ENCODE results near the gene HCN1. TPM values are rescaled to one million over a fixed set of nuclear protein-coding genes. Genes with fewer than 3 reads are reported as not detected.

HCN1 gene
- total and polyA plus RNA-seq, 2 of the 13 experiments (the other 11 are each of a cell fraction or from before 2014, with no cell fraction given) = not detected

DNA sequence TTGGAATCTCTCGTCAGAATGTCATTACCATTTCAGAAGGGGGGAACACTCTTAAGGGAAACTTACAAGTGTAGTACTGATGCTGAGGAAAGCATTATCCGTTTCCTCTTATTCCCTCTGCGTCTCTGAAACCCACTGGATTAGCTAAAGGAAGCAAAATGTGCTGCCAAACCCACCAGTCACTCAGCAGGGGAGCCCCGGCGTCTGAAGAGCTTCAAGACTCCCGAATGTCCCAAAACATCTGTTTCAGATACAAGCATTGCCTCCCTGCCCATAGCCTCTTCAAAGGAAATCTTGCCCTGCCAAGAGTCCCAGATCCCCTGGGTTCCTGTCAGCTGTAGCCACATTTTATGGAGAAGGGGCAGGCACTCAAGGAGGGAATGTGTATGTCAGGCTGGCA is 1.0 kb upstream of the HCN1 start:
- Histone ChIP-seq H2AFZ (ENCODE audit: low read length) (no peak overlapping the region), H3K9me3 (ENCODE audit: low read length) (no peaks in the 10 kb centered on the region), H3K36me3 (replicated peaks in 1 of 2; ENCODE audit: control insufficient read depth in 1 of 2, insufficient read depth in 2 of 2, low read length in 2 of 2) (no peaks in the 10 kb centered on the region), H3K79me2 (ENCODE audit: insufficient read depth, low read length) (no peaks in the 10 kb centered on the region), H4K20me1 (ENCODE audit: insufficient read depth, low read length) (no peaks in the 10 kb centered on the region), H3K9ac (ENCODE audit: insufficient read depth, low read depth, low read length) (no peak overlapping the region), H3K4me1 (ENCODE audit: insufficient read depth, low read length) (no peaks in the 10 kb centered on the region), H3K4me2 (ENCODE audit: low read depth, low read length) (no peak overlapping the region), H3K27me3 (ENCODE audit: control insufficient read depth in 1 of 2, insufficient read depth in 2 of 2, low read length in 2 of 2) (no peaks in the 10 kb centered on the region), H3K27ac (ENCODE audit: extremely low read length, insufficient read depth, low read length) (no peak overlapping the region), H3K4me3 (replicated peaks in 1 of 3; ENCODE audit: insufficient read depth in 1 of 3, low read depth in 2 of 3, low read length in 3 of 3) (no peak overlapping the region)
- TF ChIP-seq, protein P1, sequence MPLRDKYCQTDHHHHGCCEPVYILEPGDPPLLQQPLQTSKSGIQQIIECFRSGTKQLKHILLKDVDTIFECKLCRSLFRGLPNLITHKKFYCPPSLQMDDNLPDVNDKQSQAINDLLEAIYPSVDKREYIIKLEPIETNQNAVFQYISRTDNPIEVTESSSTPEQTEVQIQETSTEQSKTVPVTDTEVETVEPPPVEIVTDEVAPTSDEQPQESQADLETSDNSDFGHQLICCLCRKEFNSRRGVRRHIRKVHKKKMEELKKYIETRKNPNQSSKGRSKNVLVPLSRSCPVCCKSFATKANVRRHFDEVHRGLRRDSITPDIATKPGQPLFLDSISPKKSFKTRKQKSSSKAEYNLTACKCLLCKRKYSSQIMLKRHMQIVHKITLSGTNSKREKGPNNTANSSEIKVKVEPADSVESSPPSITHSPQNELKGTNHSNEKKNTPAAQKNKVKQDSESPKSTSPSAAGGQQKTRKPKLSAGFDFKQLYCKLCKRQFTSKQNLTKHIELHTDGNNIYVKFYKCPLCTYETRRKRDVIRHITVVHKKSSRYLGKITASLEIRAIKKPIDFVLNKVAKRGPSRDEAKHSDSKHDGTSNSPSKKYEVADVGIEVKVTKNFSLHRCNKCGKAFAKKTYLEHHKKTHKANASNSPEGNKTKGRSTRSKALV (CRISPR knock-in tag; IDR thresholded peaks at IDR 0.05) = no peak
- TF ChIP-seq ZEB1 (IDR thresholded peaks at IDR 0.05; ENCODE audit: insufficient replicate concordance, low read depth) = no peak
- BruUV-seq (replicated peaks) = no TSS peak
- FAIRE-seq = no peak
- POLR2A ChIA-PET = no interaction called here
- CTCF ChIA-PET (ENCODE audit: low intra/inter-chr PET ratio, low total read pairs) = no interaction called here
- 33% methylated on average over 6 of the region's 6 CpGs for WGBS (ENCODE audit: low lambda C conversion rate)
- intact Hi-C loops (cut with micrococcal nuclease; ENCODE audit: unreplicated experiment) (no loop called here), in situ Hi-C loops (cut with HindIII; ENCODE audit: extremely low pct_ligation_motif_present, low pct_unique_long_range_greater_than_20kb) (no loop called here)
- ATAC-seq = no peak
- DNase-seq (ENCODE audit: low spot score) = no peak

DNA sequence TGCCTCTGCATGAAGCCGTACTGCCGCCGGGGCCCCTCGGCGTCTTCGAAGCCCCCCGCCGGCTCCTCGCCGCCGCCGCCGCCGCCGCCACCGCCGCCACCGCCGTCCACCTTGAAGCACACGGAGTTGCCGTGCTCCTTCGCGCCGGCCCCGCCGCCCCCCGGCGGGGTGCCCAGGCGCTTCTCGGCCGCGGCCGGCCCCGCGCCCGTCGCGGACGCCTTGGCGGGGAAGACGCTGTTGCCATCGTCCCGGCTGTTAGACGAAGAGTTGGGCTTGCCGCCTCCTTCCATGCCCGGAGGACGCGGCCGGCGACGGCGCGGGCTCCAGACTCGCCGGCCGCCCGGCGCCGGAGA is 400 bp downstream of the HCN1 start:
- no peak overlapping the region for H3K27ac ChIP-seq (ENCODE audit: extremely low read length, insufficient read depth, low read length)
- H3K4me1 ChIP-seq (ENCODE audit: insufficient read depth, low read length) = no peaks in the 10 kb centered on the region
- H3K4me3 ChIP-seq (replicated peaks in 1 of 3; ENCODE audit: insufficient read depth in 1 of 3, low read depth in 2 of 3, low read length in 3 of 3) = no peak overlapping the region
- DNase-seq (ENCODE audit: low spot score) (no peak), FAIRE-seq (no peak), ATAC-seq (no peak)
- no peaks in the 10 kb centered on the region for H3K79me2 ChIP-seq (ENCODE audit: insufficient read depth, low read length)
- in situ Hi-C loops (cut with HindIII; ENCODE audit: extremely low pct_ligation_motif_present, low pct_unique_long_range_greater_than_20kb) = no loop called here
- H3K27me3 ChIP-seq (ENCODE audit: control insufficient read depth in 1 of 2, insufficient read depth in 2 of 2, low read length in 2 of 2) = no peaks in the 10 kb centered on the region
- no peaks in the 10 kb centered on the region for H4K20me1 ChIP-seq (ENCODE audit: insufficient read depth, low read length)
- POLR2A ChIA-PET = no interaction called here
- H2AFZ ChIP-seq (ENCODE audit: low read length) = no peak overlapping the region
- no peaks in the 10 kb centered on the region for H3K36me3 ChIP-seq (replicated peaks in 1 of 2; ENCODE audit: control insufficient read depth in 1 of 2, insufficient read depth in 2 of 2, low read length in 2 of 2)
- H3K9ac ChIP-seq (ENCODE audit: insufficient read depth, low read depth, low read length) = no peak overlapping the region
- TF ChIP-seq NR2F1 (CRISPR knock-in tag; IDR thresholded peaks at IDR 0.05) (no peak), HNRNPUL1 (IDR thresholded peaks at IDR 0.05; ENCODE audit: low read depth, low read length) (no peak)
- TF ChIP-seq, protein P2, sequence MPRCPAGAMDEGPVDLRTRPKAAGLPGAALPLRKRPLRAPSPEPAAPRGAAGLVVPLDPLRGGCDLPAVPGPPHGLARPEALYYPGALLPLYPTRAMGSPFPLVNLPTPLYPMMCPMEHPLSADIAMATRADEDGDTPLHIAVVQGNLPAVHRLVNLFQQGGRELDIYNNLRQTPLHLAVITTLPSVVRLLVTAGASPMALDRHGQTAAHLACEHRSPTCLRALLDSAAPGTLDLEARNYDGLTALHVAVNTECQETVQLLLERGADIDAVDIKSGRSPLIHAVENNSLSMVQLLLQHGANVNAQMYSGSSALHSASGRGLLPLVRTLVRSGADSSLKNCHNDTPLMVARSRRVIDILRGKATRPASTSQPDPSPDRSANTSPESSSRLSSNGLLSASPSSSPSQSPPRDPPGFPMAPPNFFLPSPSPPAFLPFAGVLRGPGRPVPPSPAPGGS (CRISPR knock-in tag; IDR thresholded peaks at IDR 0.05) = no peak
- TF ChIP-seq, protein P3, sequence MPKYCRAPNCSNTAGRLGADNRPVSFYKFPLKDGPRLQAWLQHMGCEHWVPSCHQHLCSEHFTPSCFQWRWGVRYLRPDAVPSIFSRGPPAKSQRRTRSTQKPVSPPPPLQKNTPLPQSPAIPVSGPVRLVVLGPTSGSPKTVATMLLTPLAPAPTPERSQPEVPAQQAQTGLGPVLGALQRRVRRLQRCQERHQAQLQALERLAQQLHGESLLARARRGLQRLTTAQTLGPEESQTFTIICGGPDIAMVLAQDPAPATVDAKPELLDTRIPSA (CRISPR knock-in tag; IDR thresholded peaks at IDR 0.05; ENCODE audit: borderline replicate concordance) = no peak
- intact Hi-C loops (cut with micrococcal nuclease; ENCODE audit: unreplicated experiment) = loop anchor here (1.0 kb wide), 1 partner anchor 657 kb away; no protein-coding TSS in a partner anchor
- H3K9me3 ChIP-seq (ENCODE audit: low read length) = no peaks in the 10 kb centered on the region
- CTCF ChIA-PET (ENCODE audit: low intra/inter-chr PET ratio, low total read pairs) = interaction anchor here (0.7 kb wide), 1 partner anchor 743 kb away, joined by 3 read pairs; no protein-coding TSS in a partner anchor
- no peak overlapping the region for H3K4me2 ChIP-seq (ENCODE audit: low read depth, low read length)
- BruUV-seq (replicated peaks) = no TSS peak
- 89% methylated on average over 41 of the region's 59 CpGs for WGBS (ENCODE audit: low lambda C conversion rate)

Measured in HepG2 (cell line).